GM12878 (cell line): ENCODE measurements around the gene ABHD6. TPM values are rescaled to one million over a fixed set of nuclear protein-coding genes. Genes with fewer than 3 reads are reported as not detected.
A peak's percentile ranks its signal among the peaks of the same experiment; 100 is the strongest.
"Not testable (repeated sequence)": the region's sequence is repeated elsewhere in the genome, so short reads cannot be mapped to it uniquely, and the experiment has no call there.

Experiments used
- ATAC-seq: fragments of 200-7000 bp; cut with Tn5 transposase; 3 replicates; pipeline ENCODE4 v1.9.1; 2020; ENCODE audit warnings: mild to moderate bottlenecking, moderate library complexity
- BruUV-seq: library from RNA; stranded (reverse); fragments of 400-500 nt; replicated peaks from 2 replicates; lab custom pipeline; 2021; lab: Mats Ljungman, UMichigan
- CTCF ChIA-PET: fragments of 300-600 bp; sonication (Branson Sonifier 250); formaldehyde crosslinking; extraction: SDS; loops from one replicate; lab custom pipeline; 2021; ENCODE audit warnings: inconsistent platforms; lab: Yijun Ruan, JAX
- POLR2A ChIA-PET: fragments of 350-600 bp; formaldehyde crosslinking; extraction: SDS; loops from one replicate; lab custom pipeline; 2021; ENCODE audit warnings: inconsistent platforms; lab: Charles Lee
- RAD21 ChIA-PET: fragments of 300-600 bp; sonication (Branson Sonifier 250); formaldehyde crosslinking; loops from one replicate; lab custom pipeline; 2023; ENCODE audit warnings: antibody characterized with exemption; ENCODE audit not compliant: unreplicated experiment; lab: Charles Lee
- SMC1A ChIA-PET: fragments of 300-600 bp; sonication (Branson Sonifier 250); formaldehyde crosslinking; loops from one replicate; lab custom pipeline; 2023; ENCODE audit not compliant: unreplicated experiment, uncharacterized antibody; lab: Charles Lee
- DNase-seq: peaks from one replicate; pipeline ENCODE4 v3.0.0-alpha.2; 2011; ENCODE audit warnings: low read depth, low spot score
- FAIRE-seq: peaks from 3 replicates; lab custom pipeline; 2011; peaks lifted over from hg19 to GRCh38; lab: Jason Lieb, UNC
- H2AFZ ChIP-seq: 2 replicates; pipeline ENCODE4 v1.6.0; 2011; ENCODE audit warnings: low read depth, low read length, control low read depth; ENCODE audit not compliant: control insufficient read depth
- H3K27ac ChIP-seq: 2 replicates; pipeline ENCODE4 v1.5.1; 2011; ENCODE audit warnings: control low read depth; ENCODE audit not compliant: control insufficient read depth, insufficient read depth
- H3K27me3 ChIP-seq, 2 experiments: replicated peaks in 1 of 2; 2 replicates each; pipeline versions ENCODE4 v1.6.0 to v1.6.1; 2011; ENCODE audit warnings: low read length in 1 of 2; ENCODE audit not compliant: control insufficient read depth in 2 of 2, insufficient read depth in 2 of 2
- H3K36me3 ChIP-seq, 2 experiments: 2 replicates each; pipeline ENCODE4 v1.5.1; 2011; ENCODE audit warnings: low read length in 1 of 2; ENCODE audit not compliant: control insufficient read depth in 2 of 2, insufficient read depth in 2 of 2
- H3K4me1 ChIP-seq: 2 replicates; pipeline ENCODE4 v1.6.1; 2011; ENCODE audit warnings: mild to moderate bottlenecking, low read length, moderate library complexity, mixed read lengths; ENCODE audit not compliant: control insufficient read depth, insufficient read depth
- H3K4me2 ChIP-seq: 2 replicates; pipeline ENCODE4 v1.6.0; 2011; ENCODE audit warnings: control low read depth; ENCODE audit not compliant: control insufficient read depth, insufficient read depth
- H3K4me3 ChIP-seq: fragments of 200-600 bp; sonication (generic); 2 replicates; pipeline ENCODE4 v1.5.1; 2016
- H3K79me2 ChIP-seq: 2 replicates; pipeline ENCODE4 v1.6.0; 2011; ENCODE audit warnings: low read length; ENCODE audit not compliant: control insufficient read depth, insufficient read depth
- H3K9ac ChIP-seq: 2 replicates; pipeline ENCODE4 v1.8.0; 2011; ENCODE audit warnings: low read length, control low read depth, mixed read lengths; ENCODE audit not compliant: control insufficient read depth, insufficient read depth
- H3K9me3 ChIP-seq: replicated peaks from 3 replicates; pipeline ENCODE4 v1.5.1; 2011; ENCODE audit warnings: mild to moderate bottlenecking, low read length; ENCODE audit not compliant: control insufficient read depth, insufficient read depth
- H4K20me1 ChIP-seq: 2 replicates; pipeline ENCODE4 v1.6.0; 2011; ENCODE audit not compliant: control insufficient read depth, insufficient read depth
- ETV6 ChIP-seq, 2 experiments: fragments of 450-650 bp in 1 of 2; IDR thresholded peaks in 1 of 2; conservative IDR thresholded peaks in 1 of 2; 2 replicates each; pipeline ENCODE4 v1.6.1; 2014; ENCODE audit warnings: antibody characterized with exemption in 1 of 2, borderline replicate concordance in 1 of 2, low read depth in 1 of 2, mild to moderate bottlenecking in 1 of 2, moderate library complexity in 1 of 2
- TARDBP ChIP-seq: IDR thresholded peaks from 2 replicates; pipeline ENCODE4 v1.6.1; 2016; ENCODE audit warnings: borderline replicate concordance
- WGBS: methylation state at CpG from one replicate; pipeline ENCODE4 v1.1.6; 2016; ENCODE audit warnings: low lambda C conversion rate; ENCODE audit not compliant: insufficient replicate concordance, insufficient coverage; ENCODE audit errors: missing lambda C conversion rate; 5-methylcytosine and 5-hydroxymethylcytosine counted together
- in situ Hi-C: fragments of 300-500 bp; cut with MboI; formaldehyde crosslinking; loops from 9 replicates; pipeline ENCODE4 v1.14.3; 2018; ENCODE audit warnings: mixed read lengths
- intact Hi-C: fragments of 100-400 bp; cut with micrococcal nuclease; formaldehyde crosslinking; loops from one replicate; pipeline ENCODE4 v1.14.2; 2022; ENCODE audit not compliant: unreplicated experiment
- polyA plus RNA-seq, 11 experiments: library from polyadenylated mRNA; depleted of rRNA in 4 of 11; unstranded in 6 of 11; stranded (reverse) in 5 of 11; fragments of >200 nt; fragmentation: Nextera tagmentation in 4 of 11; fragmentation: Illumina TruSeq in 1 of 11; extraction: Ambion mirVana in 4 of 11; extraction: Trizol in 1 of 11; gene quantifications; 1 replicate in 1 of 11; 2 replicates in 10 of 11; pipeline versions ENCODE4 v1.2.1 to v1.2.3, GENCODE V29; 2011 to 2016; ENCODE audit warnings: inconsistent platforms in 2 of 11, missing spikeins in 2 of 11, low read depth in 1 of 11
- total RNA-seq, 4 experiments: library from RNA; depleted of rRNA in 3 of 4; stranded (reverse); fragments of >200 nt in 3 of 4; fragmentation: Illumina TruSeq in 1 of 4; extraction: Trizol in 1 of 4; gene quantifications; 2 replicates each; pipeline versions ENCODE4 v1.2.1 to v1.2.3, GENCODE V29; 2013 to 2021

The ABHD6 gene
- total and polyA plus RNA-seq, 10 of the 15 experiments (the other 5 are each of a cell fraction or from before 2014, with no cell fraction given), result 1.4 to 33.2 (median 3.2) TPM

DNA sequence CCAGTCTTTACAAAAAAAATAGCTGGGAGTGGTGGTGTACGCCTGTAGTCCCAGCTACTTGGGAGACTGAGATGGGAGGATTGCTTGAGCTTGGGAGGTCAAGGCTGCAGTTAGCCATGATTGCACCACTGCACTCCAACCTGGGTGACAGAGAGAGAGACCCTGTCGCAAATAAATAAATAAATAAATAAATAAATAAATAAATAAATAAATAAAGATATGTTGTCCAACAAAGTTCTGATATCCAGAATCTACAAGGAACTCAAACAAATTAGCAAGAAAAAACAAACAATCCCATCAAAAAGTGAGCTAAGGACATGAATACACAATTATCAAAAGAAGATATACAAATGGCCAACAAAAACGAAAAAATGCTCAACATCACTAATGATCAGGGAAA is 9.7 kb upstream of the ABHD6 start:
- H3K79me2 ChIP-seq, BruUV-seq, H3K9ac ChIP-seq, FAIRE-seq, intact Hi-C loops, H3K4me2 ChIP-seq, H3K27me3 ChIP-seq, H3K4me3 ChIP-seq, ATAC-seq, H3K27ac ChIP-seq, H4K20me1 ChIP-seq, H3K4me1 ChIP-seq, DNase-seq, H2AFZ ChIP-seq, H3K9me3 ChIP-seq, in situ Hi-C loops, H3K36me3 ChIP-seq: not testable (repeated sequence)
- 54% methylated on average over 3 of the region's 3 CpGs for WGBS
- ChIA-PET RAD21 (interaction anchor here (1.5 kb wide), 1 partner anchor 9 kb away, joined by 6 read pairs; no protein-coding TSS in a partner anchor), SMC1A (interaction anchor here (0.6 to 9.9 kb wide), 4 partner anchors 12 to 205 kb away, joined by 3 to 228 read pairs (median 4); partner anchors contain the start of gene DNASE1L3), POLR2A (interaction anchor here (0.6 to 1.5 kb wide), 2 partner anchors 9 to 175 kb away, joined by 3 to 7 read pairs; no protein-coding TSS in a partner anchor), CTCF (interaction anchor here (1.3 to 3.3 kb wide), 4 partner anchors 9 to 79 kb away, joined by 3 to 15 read pairs (median 8); partner anchors contain the start of genes HTD2 and RPP14)

DNA sequence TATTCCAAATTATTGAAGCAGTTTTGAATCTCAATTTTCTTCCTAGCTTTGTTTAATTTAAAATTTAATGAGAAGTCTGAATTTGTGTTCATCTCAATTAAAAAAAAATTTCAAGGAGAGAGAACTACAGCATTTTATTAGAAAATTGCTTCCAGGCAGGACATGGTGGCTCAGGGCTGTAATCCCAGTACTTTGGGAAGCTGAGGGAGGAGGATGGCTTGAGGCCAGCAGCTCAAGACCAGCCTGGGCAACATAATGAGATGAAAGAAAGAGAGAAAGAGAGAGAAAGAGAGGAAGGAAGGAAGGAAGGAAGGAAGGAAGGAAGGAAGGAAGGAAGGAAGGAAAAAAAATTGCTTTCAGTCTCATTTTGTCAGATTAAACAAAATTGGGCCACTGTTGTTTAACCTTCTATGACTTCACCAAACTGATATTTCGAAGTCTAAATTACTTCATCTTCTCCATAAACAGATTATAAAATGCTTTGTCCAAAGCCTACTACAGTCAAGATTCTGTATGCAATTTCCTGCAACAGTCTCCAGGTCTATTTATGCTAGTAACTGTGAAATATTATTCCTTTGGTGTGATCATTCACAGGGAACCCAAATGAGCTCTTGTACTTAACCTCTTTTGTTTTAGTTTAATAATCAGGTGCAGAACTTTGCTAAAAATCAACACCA is 6.6 kb upstream of the ABHD6 start:
- Histone ChIP-seq H4K20me1 (no peaks in the 10 kb centered on the region), H3K36me3 (no peaks in the 10 kb centered on the region), H3K79me2 (no peaks in the 10 kb centered on the region), H3K27ac (no peak overlapping the region), H3K9me3 (no peaks in the 10 kb centered on the region), H3K9ac (no peak overlapping the region), H3K4me1 (peaks cover 5% of the 10 kb centered on the region), H3K4me2 (no peak overlapping the region), H3K27me3 (no peaks in the 10 kb centered on the region), H3K4me3 (no peak overlapping the region), H2AFZ (no peak overlapping the region)
- ATAC-seq, result no peak
- no TSS peak for BruUV-seq
- FAIRE-seq, result no peak
- intact Hi-C loops (no loop called here), in situ Hi-C loops (no loop called here)
- WGBS, result 0% methylated on average over 1 of the region's 1 CpG
- TF ChIP-seq ETV6 (conservative IDR thresholded peaks at IDR 0.05 in 1 of 2, IDR thresholded peaks at IDR 0.05 in 1 of 2; ENCODE audit: borderline replicate concordance in 1 of 2, low read depth in 1 of 2) (peak in 1 of 2 experiments; percentile 37; a peak in 1 of 4 replicates), TARDBP (no peak)
- ChIA-PET SMC1A (interaction anchor here (1.0 to 9.9 kb wide), 10 partner anchors 8 to 167 kb away, joined by 3 to 228 read pairs (median 5); partner anchors contain the start of gene DNASE1L3), RAD21 (interaction anchor here (0.9 to 6.6 kb wide), 4 partner anchors 8 to 28 kb away, joined by 3 to 92 read pairs (median 38); no protein-coding TSS in a partner anchor), POLR2A (interaction anchor here (0.6 to 8.7 kb wide), 5 partner anchors 15 to 630 kb away, joined by 4 to 166 read pairs (median 51); no protein-coding TSS in a partner anchor), CTCF (interaction anchor here (0.7 to 6.6 kb wide), 11 partner anchors 11 to 269 kb away, joined by 3 to 110 read pairs (median 4); partner anchors contain the start of gene RPP14)
- no peak for DNase-seq
